ENCODE results near the gene PPARA.

The PPARA gene

GRCh38 chr22:46150034-46150654 lies at the start of gene PPARA:
TSS of gene PPARA (plus strand) at chr22:46150526. CDS start at chr22:46198384, 47,858 bp downstream.
- DNase-seq, result no peak

- DNase-seq, result no peak
Observed at GRCh38 chr22:46102159-46102558, 48.2 kb upstream of the PPARA start.

GRCh38 chr22:46102752-46103151 lies 47.6 kb upstream of the PPARA start:
- DNase-seq, result no peak

- no peak for DNase-seq
Observed at GRCh38 chr22:46103181-46103580, 47.1 kb upstream of the PPARA start.

GRCh38 chr22:46103664-46104063 lies 46.7 kb upstream of the PPARA start:
- no peak for DNase-seq

- no peak for DNase-seq
Observed at GRCh38 chr22:46104170-46104880, 46.0 kb upstream of the PPARA start.

- no peak for DNase-seq
Observed at GRCh38 chr22:46104881-46105493, 45.3 kb upstream of the PPARA start.

GRCh38 chr22:46105494-46106278 lies 44.6 kb upstream of the PPARA start:
- DNase-seq, result no peak

GRCh38 chr22:46106279-46107022 lies 43.9 kb upstream of the PPARA start:
- no peak for DNase-seq

GRCh38 chr22:46107089-46107664 lies 43.1 kb upstream of the PPARA start:
- DNase-seq, result no peak

GRCh38 chr22:46107753-46108563 lies 42.4 kb upstream of the PPARA start:
- no peak for DNase-seq

GRCh38 chr22:46108564-46109473 lies 41.5 kb upstream of the PPARA start:
- no peak for DNase-seq

- no peak for DNase-seq
Observed at GRCh38 chr22:46109474-46110003, 40.8 kb upstream of the PPARA start.

GRCh38 chr22:46110215-46110614 lies 40.1 kb upstream of the PPARA start:
- no peak for DNase-seq

- DNase-seq, result no peak
Observed at GRCh38 chr22:46111645-46112306, 38.5 kb upstream of the PPARA start.

GRCh38 chr22:46112405-46112804 lies 37.9 kb upstream of the PPARA start:
- no peak for DNase-seq

- DNase-seq, result no peak
Observed at GRCh38 chr22:46113110-46113909, 37.0 kb upstream of the PPARA start.

- DNase-seq, result no peak
Observed at GRCh38 chr22:46113910-46114517, 36.3 kb upstream of the PPARA start.
